GM23338 (cell line): ENCODE data around the gene COL15A1.

Experiments used
- CTCF ChIP-seq, 2 experiments: fragments of 200-600 bp in 1 of 2; sonication (generic) in 1 of 2; conservative IDR thresholded peaks; 2 replicates each; pipeline versions ENCODE4 v1.5.1 to v1.6.1; 2016 to 2017; ENCODE audit warnings: antibody characterized with exemption in 2 of 2, low read depth in 2 of 2, mild to moderate bottlenecking in 2 of 2, moderate library complexity in 1 of 2
- EZH2 ChIP-seq: fragments of 200-600 bp; sonication (generic); IDR thresholded peaks from one replicate; pipeline ENCODE4 v1.8.0; 2017; ENCODE audit warnings: antibody characterized with exemption, mild to moderate bottlenecking, low read depth; ENCODE audit not compliant: unreplicated experiment
- JUNB ChIP-seq: IDR thresholded peaks from one replicate; pipeline ENCODE4 v1.6.1; 2016; ENCODE audit warnings: antibody characterized with exemption; ENCODE audit not compliant: unreplicated experiment
- ZNF331 ChIP-seq: fragments of 250-450 bp; sonication (Bioruptor Pico); IDR thresholded peaks from 2 replicates; pipeline ENCODE4 v1.5.0; 2020; ENCODE audit warnings: low read depth, mild to moderate bottlenecking, moderate library complexity

DNA sequence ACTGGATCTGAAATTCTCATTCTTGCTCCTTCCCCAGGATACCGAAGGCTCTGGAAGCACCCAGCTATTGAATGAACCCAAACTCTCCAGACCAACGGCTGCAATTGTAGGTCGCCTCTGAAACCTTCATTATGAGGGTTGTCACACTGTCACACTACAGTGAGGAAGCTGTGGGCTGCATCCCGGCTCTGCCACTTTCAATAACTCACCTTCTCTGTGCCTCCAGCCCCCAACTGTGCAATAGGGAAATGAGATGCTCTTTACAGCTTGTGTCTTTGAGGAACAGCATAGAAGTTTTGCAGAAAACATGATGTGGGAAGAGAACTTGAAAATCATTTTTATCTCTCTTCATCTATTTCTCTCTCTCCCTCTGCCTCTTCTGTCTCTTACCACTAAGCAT is 91.6 kb downstream of the COL15A1 start:
- TF ChIP-seq ZNF331 (CRISPR knock-in tag) (no peak), CTCF (conservative IDR thresholded peaks at IDR 0.05; ENCODE audit: low read depth in 2 of 2) (no peak), EZH2 (no peak), JUNB (no peak)
